Activated CD8-positive, alpha-beta memory T cell treated with anti-CD3 and anti-CD28 coated beads, Interleukin-2, amount 50 U/mL, for 24 hours (primary cell): ENCODE results near the gene SULT2A1.
"Not testable (repeated sequence)": the region's sequence is repeated elsewhere in the genome, so short reads cannot be mapped to it uniquely, and the experiment has no call there.

Source experiments
- DNase-seq: peaks from one replicate; pipeline ENCODE4 v3.0.0-alpha.2; 2020; ENCODE audit errors: extremely low read depth

SULT2A1 gene, protein sequence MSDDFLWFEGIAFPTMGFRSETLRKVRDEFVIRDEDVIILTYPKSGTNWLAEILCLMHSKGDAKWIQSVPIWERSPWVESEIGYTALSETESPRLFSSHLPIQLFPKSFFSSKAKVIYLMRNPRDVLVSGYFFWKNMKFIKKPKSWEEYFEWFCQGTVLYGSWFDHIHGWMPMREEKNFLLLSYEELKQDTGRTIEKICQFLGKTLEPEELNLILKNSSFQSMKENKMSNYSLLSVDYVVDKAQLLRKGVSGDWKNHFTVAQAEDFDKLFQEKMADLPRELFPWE

DNA sequence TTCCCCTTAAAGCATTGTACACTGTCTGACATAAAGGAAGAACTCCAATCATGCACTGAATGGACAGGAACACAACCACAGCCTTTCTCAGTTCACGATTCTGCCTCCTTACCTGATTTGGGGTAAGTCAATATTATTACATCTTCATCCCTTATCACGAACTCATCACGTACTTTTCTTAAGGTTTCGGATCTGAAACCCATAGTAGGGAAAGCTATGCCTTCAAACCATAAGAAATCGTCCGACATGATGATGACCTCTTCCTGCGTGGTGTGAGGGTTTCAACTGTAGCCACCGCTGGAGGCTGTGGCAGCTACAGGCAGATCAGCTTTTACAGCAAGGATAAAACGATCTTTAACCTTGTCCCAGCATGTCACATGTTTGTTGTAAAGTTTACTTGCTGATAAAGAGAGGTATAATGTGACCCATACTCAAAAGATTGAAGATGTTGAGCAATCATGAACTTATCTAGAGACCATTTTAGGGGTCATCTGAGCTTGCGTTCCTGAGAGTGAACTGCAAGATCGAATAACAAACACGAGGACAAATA is at the start of gene SULT2A1:
SULT2A1 (minus strand) TSS at position 306 of the 550 bp plus-strand sequence; CDS start at position 248, 58 bp downstream.
- DNase-seq: no peak

- DNase-seq: not testable (repeated sequence)
Measured at GRCh38 chr19:47928581-47928980, 42.5 kb upstream of the SULT2A1 start.

GRCh38 chr19:47920107-47920506 is 34.0 kb upstream of the SULT2A1 start:
- DNase-seq: not testable (repeated sequence)

GRCh38 chr19:47910191-47910590 is 24.1 kb upstream of the SULT2A1 start:
- DNase-seq: not testable (repeated sequence)

GRCh38 chr19:47909350-47909749 is 23.2 kb upstream of the SULT2A1 start:
- peak; percentile 37 for DNase-seq

DNA sequence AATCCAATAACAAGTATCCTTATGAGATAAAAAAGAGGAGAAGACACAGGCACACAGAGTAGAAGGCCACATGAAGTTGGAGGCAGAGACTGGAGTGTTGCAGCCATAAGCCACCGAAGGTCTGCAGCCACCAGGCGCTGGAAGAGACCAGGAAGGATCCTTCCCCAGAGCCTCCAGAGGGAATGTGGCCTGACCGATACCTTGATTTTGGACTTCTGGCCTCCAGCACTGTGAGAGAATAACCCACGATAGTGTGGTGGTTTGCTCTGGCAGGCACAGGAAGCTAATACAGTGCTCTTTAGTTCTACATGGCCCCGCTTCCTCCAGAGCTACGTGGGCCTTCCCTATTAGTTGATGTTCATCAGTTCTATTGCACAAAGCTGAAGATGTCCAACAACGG is 15.3 kb upstream of the SULT2A1 start:
- no peak for DNase-seq

DNA sequence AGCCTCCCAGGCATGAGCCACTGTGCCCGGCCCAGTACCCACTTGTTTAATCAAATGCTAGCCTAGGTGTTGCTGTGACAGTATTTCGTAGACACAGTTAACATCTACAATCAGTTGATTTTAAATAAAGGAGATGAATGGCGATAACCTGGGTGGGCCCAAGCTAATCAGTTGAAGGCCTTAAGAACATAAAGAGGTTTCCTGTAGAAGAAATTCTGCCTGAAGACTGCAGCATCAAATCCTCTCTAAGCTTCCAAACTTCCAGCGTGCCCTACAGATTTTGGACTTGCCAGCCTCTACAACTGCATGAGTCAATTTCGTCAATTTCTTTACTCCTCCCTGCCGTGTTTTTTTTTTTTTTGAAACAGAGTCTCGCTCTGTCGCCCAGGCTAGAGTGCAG is 13.2 kb upstream of the SULT2A1 start:
- DNase-seq: no peak

GRCh38 chr19:47897861-47898260 is 11.7 kb upstream of the SULT2A1 start:
- no peak for DNase-seq

- DNase-seq: no peak
Measured at GRCh38 chr19:47896773-47897172, 10.7 kb upstream of the SULT2A1 start.

GRCh38 chr19:47896019-47896418 is 9.9 kb upstream of the SULT2A1 start:
- DNase-seq: no peak

- DNase-seq: no peak
Measured at GRCh38 chr19:47895165-47895782, 9.2 kb upstream of the SULT2A1 start.

GRCh38 chr19:47891923-47892666 is 6.0 kb upstream of the SULT2A1 start:
- DNase-seq: no peak

DNA sequence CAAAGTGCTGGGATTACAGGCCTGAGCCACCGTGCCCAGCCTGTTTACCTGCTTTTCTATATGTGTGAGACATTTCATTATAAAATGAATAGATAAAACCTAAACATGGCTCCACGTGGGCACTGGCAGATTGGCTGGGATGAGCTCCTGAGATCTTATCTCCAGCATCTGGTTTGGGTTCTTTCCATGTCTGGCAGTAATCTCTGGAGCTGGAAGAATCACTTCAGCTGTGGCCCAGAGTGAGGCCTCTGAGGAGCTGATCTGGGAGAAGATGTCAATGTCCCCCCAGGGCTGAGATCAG is 5.5 kb upstream of the SULT2A1 start:
- DNase-seq: no peak

GRCh38 chr19:47890865-47891621 is 4.9 kb upstream of the SULT2A1 start:
- DNase-seq: no peak

DNA sequence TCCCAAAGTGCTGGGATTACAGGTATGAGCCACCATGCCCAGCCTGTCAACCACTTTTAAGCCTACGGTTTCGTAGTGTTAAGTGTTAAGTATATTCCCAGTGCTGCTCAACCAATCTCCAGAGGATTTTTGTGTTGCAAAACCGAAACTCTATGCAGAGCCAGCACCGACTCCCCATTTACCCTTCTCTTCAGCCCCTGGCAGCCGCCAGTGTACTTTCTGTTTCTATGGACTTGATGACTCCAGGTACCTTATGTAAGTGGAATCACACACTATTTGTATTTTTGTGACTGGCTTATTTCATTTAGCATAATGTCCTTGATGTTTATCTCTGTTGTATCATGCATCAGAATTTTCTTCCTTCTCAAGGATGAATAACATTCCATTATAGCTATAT is 1.1 kb downstream of the SULT2A1 start:
- no peak for DNase-seq

DNA sequence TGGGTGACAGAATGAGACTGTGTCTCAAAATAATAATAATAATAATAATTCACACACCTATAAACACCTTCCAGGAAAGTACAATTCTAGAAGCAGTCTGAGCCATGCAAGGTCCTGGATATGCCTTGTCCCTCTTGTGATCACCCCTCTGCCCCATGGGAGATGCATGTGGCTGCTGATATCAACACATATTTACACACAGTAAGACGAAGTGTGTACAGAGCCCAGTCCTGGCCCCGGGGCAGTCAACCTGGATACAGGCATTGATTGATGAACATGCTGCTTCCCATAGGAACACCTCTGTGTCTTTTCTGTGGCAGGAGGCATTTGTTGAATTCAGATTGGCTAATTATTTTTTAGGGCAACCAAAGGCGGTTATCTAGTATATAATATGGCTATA is 3.2 kb downstream of the SULT2A1 start:
- DNase-seq: no peak

- no peak for DNase-seq
Measured at GRCh38 chr19:47881757-47882156, 4.4 kb downstream of the SULT2A1 start.

- DNase-seq: not testable (repeated sequence)
Measured at GRCh38 chr19:47879385-47879784, 6.7 kb downstream of the SULT2A1 start.

DNA sequence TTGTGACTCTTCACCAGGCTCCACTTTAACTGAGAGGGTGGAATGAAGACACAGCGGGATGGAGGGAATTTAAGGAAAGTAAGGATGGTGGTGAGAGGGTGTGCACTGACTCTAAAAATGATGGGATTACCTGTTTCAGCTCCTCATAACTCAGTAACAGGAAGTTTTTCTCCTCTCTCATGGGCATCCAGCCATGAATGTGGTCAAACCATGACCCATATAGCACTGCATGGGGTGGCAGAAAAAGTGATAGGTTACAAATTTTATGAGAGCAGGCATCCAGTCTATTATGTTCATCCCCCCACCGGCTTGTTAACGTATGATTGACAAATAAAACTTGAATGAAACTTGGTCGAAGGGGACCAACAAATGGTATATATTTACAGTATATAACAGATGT is 7.2 kb downstream of the SULT2A1 start:
- DNase-seq: no peak

DNA sequence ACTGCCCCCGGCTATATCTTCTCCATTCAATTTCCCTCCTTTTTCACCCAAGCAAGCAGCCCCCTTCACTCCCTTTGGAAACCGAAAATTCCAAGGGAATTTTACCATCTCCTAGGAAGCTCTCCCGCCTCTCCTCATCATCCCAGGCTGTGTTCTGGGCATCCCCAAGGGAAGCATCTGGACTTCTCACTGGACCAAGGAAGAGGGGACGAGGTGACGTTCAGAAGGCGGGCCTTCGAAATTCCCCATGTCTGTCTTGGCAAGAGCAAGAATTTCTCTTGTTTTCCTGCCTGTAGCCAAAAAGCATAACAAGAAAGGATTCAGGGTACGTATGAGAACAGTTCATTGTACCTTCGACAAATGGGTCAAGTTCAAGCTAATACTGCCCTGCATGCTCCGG is 20.9 kb downstream of the SULT2A1 start:
- DNase-seq: no peak

DNA sequence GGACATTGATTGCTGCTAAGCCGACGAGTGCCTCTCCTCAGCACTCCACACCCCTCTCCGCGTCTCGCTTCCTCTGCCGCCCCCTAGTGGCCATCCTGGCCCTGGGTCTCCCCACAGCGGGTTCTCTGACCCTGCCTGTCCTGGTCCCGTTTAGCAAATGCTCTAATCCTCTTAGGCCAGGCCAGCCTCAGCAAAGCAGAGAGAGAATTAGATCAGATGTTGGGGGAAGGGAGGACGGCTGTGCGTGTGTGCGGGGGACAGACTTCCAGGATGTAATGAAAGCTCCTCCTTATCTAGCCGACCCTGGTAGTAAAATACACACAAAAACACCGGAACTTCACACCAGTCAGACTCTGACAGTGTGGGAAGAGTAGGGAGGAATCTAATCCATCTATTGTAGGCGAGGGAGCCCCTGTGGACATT is 22.6 kb downstream of the SULT2A1 start:
- DNase-seq: peak; percentile 67

DNA sequence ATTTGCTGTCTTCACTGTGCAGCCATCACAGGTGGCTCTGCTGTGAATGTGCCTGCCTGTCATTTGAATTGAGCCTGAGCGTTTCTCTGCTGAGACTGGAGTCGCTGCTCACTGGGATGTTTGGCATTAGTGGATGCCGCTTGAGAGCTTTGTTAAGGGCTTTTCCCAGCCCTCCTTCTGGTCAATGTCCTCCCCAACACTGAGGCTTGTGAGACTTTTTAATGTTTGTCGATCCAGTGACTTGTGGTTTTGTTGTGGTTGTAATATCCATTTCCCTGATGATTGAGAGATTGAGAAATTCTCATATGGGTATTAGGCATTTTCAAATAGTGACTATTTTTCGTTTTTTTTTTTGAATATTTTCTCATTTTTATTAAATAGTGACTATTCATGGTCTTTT is 24.5 kb downstream of the SULT2A1 start:
- no peak for DNase-seq
